Osteoblast (primary cell): ENCODE results near the gene CLEC18A. TPM values are rescaled to one million over a fixed set of nuclear protein-coding genes. Genes with fewer than 3 reads are reported as not detected.

Experiments used
- DNase-seq: peaks from one replicate; pipeline ENCODE4 v3.0.0; 2011; ENCODE audit warnings: low spot score, mixed read lengths; ENCODE audit not compliant: insufficient read length; ENCODE audit errors: missing footprints
- H2AFZ ChIP-seq: 2 replicates; pipeline ENCODE4 v1.6.0; 2011; ENCODE audit warnings: mild to moderate bottlenecking, low read length
- H3K27ac ChIP-seq: 2 replicates; pipeline ENCODE4 v1.5.1; 2011; ENCODE audit warnings: mild to moderate bottlenecking, low read depth, low read length, moderate library complexity
- H3K27me3 ChIP-seq: 2 replicates; pipeline ENCODE4 v1.6.0; 2012; ENCODE audit warnings: mild to moderate bottlenecking, control low read depth, inconsistent platforms, low read length, moderate library complexity; ENCODE audit not compliant: insufficient read depth
- H3K36me3 ChIP-seq: 2 replicates; pipeline ENCODE4 v1.5.1; 2011; ENCODE audit warnings: mild to moderate bottlenecking, low read length, control low read depth, moderate library complexity; ENCODE audit not compliant: insufficient read depth
- H3K4me1 ChIP-seq: 2 replicates; pipeline ENCODE4 v1.5.1; 2011; ENCODE audit warnings: mild to moderate bottlenecking, low read length, control low read depth, moderate library complexity; ENCODE audit not compliant: insufficient read depth
- H3K4me2 ChIP-seq: 2 replicates; pipeline ENCODE4 v1.6.0; 2011; ENCODE audit warnings: mild to moderate bottlenecking, low read length; ENCODE audit not compliant: insufficient read depth
- H3K4me3 ChIP-seq: fragments of 200-600 bp; sonication (generic); 3 replicates; pipeline ENCODE4 v1.5.1; 2012; ENCODE audit warnings: mild to moderate bottlenecking, low read length, inconsistent platforms; ENCODE audit not compliant: insufficient read depth
- H3K79me2 ChIP-seq: 2 replicates; pipeline ENCODE4 v1.6.0; 2012; ENCODE audit warnings: mild to moderate bottlenecking, low read length, control low read depth, inconsistent platforms; ENCODE audit not compliant: insufficient read depth
- H3K9me3 ChIP-seq: 2 replicates; pipeline ENCODE4 v1.5.1; 2011; ENCODE audit warnings: low read depth, low read length, control low read depth
- H4K20me1 ChIP-seq: 2 replicates; pipeline ENCODE4 v1.6.0; 2012; ENCODE audit warnings: mild to moderate bottlenecking, low read length, control low read depth; ENCODE audit not compliant: insufficient read depth
- CTCF ChIP-seq: IDR thresholded peaks from 2 replicates; pipeline ENCODE4 v1.5.1; 2011; ENCODE audit warnings: mild to moderate bottlenecking, low read depth, low read length, moderate library complexity; ENCODE audit errors: extremely low read depth
- total RNA-seq: library from RNA; depleted of rRNA; stranded (reverse); fragments of >200 nt; gene quantifications from 2 replicates; pipeline ENCODE4 v1.2.3, GENCODE V29; 2012

Gene CLEC18A
- total RNA-seq, 1 donor: 1.1 TPM

GRCh38 chr16:69906838-69907401 is 44.2 kb upstream of the CLEC18A start:
- Histone ChIP-seq H4K20me1 (no peaks in the 10 kb centered on the region), H3K4me2 (no peak overlapping the region), H3K4me3 (no peak overlapping the region), H3K79me2 (no peaks in the 10 kb centered on the region), H3K27ac (no peak overlapping the region), H3K4me1 (peaks cover 12% of the 10 kb centered on the region), H3K9me3 (no peaks in the 10 kb centered on the region), H2AFZ (no peak overlapping the region), H3K36me3 (no peaks in the 10 kb centered on the region), H3K27me3 (no peaks in the 10 kb centered on the region)
- TF ChIP-seq CTCF: no peak
- peak; percentile 26 for DNase-seq

- no peaks in the 10 kb centered on the region for H3K9me3 ChIP-seq
- no peaks in the 10 kb centered on the region for H3K79me2 ChIP-seq
- H3K4me2 ChIP-seq: no peak overlapping the region
- no peak for TF ChIP-seq CTCF
- no peaks in the 10 kb centered on the region for H3K27me3 ChIP-seq
- DNase-seq: no peak
- H3K27ac ChIP-seq: no peak overlapping the region
- H3K36me3 ChIP-seq: no peaks in the 10 kb centered on the region
- H3K4me3 ChIP-seq: no peak overlapping the region
- H3K4me1 ChIP-seq: peaks cover 12% of the 10 kb centered on the region
- H2AFZ ChIP-seq: no peak overlapping the region
- H4K20me1 ChIP-seq: no peaks in the 10 kb centered on the region
These were observed 42.1 kb upstream of the CLEC18A start for GRCh38 chr16:69909043-69909442.

GRCh38 chr16:69909760-69910159 is 41.4 kb upstream of the CLEC18A start:
- TF ChIP-seq CTCF: no peak
- Histone ChIP-seq H2AFZ (no peak overlapping the region), H3K4me3 (no peak overlapping the region), H3K4me1 (peaks cover 12% of the 10 kb centered on the region), H4K20me1 (no peaks in the 10 kb centered on the region), H3K27me3 (no peaks in the 10 kb centered on the region), H3K36me3 (no peaks in the 10 kb centered on the region), H3K27ac (no peak overlapping the region), H3K4me2 (no peak overlapping the region), H3K9me3 (no peaks in the 10 kb centered on the region), H3K79me2 (no peaks in the 10 kb centered on the region)
- DNase-seq: no peak

GRCh38 chr16:69910964-69911363 is 40.2 kb upstream of the CLEC18A start:
- no peak for DNase-seq
- TF ChIP-seq CTCF: no peak
- no peak overlapping the region for H3K27ac ChIP-seq
- H3K4me2 ChIP-seq: no peak overlapping the region
- H3K4me3 ChIP-seq: no peak overlapping the region
- H3K79me2 ChIP-seq: no peaks in the 10 kb centered on the region
- H3K9me3 ChIP-seq: no peaks in the 10 kb centered on the region
- peaks cover 12% of the 10 kb centered on the region for H3K4me1 ChIP-seq
- no peak overlapping the region for H2AFZ ChIP-seq
- no peaks in the 10 kb centered on the region for H3K36me3 ChIP-seq
- no peaks in the 10 kb centered on the region for H3K27me3 ChIP-seq
- no peaks in the 10 kb centered on the region for H4K20me1 ChIP-seq
